ENCODE data around the gene PAK5. TPM values are rescaled to one million over a fixed set of nuclear protein-coding genes. Genes with fewer than 3 reads are reported as not detected.

PAK5 gene
- total and polyA plus RNA-seq, 2 of the 13 experiments (the other 11 are each of a cell fraction or from before 2014, with no cell fraction given) = not detected

DNA sequence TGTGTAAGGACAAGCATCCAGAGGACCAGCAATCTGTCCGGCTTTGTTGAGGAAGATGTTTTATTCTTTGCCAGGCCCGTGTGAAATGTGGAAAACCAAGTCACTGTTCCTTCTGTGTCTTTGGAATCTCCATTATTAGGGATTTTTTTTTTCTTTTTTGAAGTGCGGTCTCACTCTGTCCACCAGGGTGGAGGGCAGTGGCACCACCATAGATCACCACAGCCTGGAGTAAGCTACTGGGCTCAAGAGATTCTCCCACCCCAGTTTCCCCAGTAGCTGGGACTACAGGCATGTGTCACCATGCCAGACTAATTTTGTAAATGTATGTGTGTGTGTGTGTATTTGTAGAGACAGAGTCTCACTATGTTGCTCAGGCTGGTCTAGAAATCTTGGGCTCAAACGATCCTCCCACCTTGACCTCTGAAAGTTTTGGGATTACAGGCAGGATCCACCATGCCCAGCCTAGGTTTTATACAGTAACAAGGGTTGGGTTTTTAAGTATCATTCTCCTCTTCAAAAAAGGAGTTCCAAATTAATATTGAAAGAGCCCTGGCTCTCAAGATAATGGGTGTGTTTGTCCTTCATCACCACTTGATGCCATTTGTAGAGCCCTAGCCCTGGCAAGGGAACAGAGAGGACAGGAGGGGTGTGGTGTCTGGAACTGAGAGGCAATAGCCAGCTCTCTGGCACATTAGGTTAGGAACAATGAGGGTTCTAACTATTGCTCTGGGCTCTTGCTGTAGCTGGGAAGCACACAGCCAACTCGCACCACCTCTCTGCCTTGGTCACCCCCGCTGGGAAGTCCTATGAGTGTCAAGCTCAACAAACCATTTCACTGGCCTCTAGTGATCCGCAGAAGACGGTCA, 321.3 kb downstream of the PAK5 start (continued):
- TF ChIP-seq MBD4 (IDR thresholded peaks at IDR 0.05; ENCODE audit: borderline replicate concordance, low read length) = no peak
- no peak for TF ChIP-seq RFXANK (CRISPR knock-in tag; IDR thresholded peaks at IDR 0.05)
- TF ChIP-seq ATAD3A (CRISPR knock-in tag; IDR thresholded peaks at IDR 0.05) = no peak
- TF ChIP-seq NR2F1 (CRISPR knock-in tag; IDR thresholded peaks at IDR 0.05) = no peak
- no peak for TF ChIP-seq ZNF367 (CRISPR knock-in tag; IDR thresholded peaks at IDR 0.05; ENCODE audit: borderline replicate concordance)
- TF ChIP-seq, protein P1, sequence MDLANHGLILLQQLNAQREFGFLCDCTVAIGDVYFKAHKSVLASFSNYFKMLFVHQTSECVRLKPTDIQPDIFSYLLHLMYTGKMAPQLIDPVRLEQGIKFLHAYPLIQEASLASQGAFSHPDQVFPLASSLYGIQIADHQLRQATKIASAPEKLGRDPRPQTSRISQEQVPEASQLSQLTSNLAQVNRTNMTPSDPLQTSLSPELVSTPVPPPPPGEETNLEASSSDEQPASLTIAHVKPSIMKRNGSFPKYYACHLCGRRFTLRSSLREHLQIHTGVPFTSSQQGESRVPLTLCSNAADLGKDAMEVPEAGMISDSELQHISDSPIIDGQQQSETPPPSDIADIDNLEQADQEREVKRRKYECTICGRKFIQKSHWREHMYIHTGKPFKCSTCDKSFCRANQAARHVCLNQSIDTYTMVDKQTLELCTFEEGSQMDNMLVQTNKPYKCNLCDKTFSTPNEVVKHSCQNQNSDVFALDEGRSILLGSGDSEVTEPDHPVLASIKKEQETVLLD (CRISPR knock-in tag; IDR thresholded peaks at IDR 0.05; ENCODE audit: low read depth) = no peak
- no peak for TF ChIP-seq HNF4G (IDR thresholded peaks at IDR 0.05; ENCODE audit: borderline replicate concordance, low read depth, low read length)
- TF ChIP-seq HNF4G (CRISPR knock-in tag; IDR thresholded peaks at IDR 0.05; ENCODE audit: borderline replicate concordance, low read depth) = no peak
- no peak for TF ChIP-seq RFX5 (IDR thresholded peaks at IDR 0.05; ENCODE audit: low read depth, low read length)
- TF ChIP-seq, protein P2, sequence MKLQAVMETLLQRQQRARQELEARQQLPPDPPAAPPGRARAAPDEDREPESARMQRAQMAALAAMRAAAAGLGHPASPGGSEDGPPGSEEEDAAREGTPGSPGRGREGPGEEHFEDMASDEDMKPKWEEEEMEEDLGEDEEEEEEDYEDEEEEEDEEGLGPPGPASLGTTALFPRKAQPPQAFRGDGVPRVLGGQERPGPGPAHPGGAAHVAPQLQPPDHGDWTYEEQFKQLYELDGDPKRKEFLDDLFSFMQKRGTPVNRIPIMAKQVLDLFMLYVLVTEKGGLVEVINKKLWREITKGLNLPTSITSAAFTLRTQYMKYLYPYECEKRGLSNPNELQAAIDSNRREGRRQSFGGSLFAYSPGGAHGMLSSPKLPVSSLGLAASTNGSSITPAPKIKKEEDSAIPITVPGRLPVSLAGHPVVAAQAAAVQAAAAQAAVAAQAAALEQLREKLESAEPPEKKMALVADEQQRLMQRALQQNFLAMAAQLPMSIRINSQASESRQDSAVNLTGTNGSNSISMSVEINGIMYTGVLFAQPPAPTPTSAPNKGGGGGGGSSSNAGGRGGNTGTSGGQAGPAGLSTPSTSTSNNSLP (IDR thresholded peaks at IDR 0.05; ENCODE audit: low read depth, low read length) = no peak
- TF ChIP-seq HIVEP1 (CRISPR knock-in tag; IDR thresholded peaks at IDR 0.05) = no peak
- no peak for TF ChIP-seq FOXP1 (IDR thresholded peaks at IDR 0.05)
- TF ChIP-seq FOXP1 (CRISPR knock-in tag; IDR thresholded peaks at IDR 0.05) = no peak
- no peak for TF ChIP-seq SP2 (CRISPR knock-in tag; IDR thresholded peaks at IDR 0.05)
- TF ChIP-seq DNMT3B (CRISPR knock-in tag; conservative IDR thresholded peaks at IDR 0.05) = no peak
- no peak for TF ChIP-seq TCF7L2 (IDR thresholded peaks at IDR 0.05; ENCODE audit: low read depth, low read length)
